Measurements from ENCODE around the gene CD82.
"Not testable (repeated sequence)": the region's sequence is repeated elsewhere in the genome, so short reads cannot be mapped to it uniquely, and the experiment has no call there.

The CD82 gene

DNA sequence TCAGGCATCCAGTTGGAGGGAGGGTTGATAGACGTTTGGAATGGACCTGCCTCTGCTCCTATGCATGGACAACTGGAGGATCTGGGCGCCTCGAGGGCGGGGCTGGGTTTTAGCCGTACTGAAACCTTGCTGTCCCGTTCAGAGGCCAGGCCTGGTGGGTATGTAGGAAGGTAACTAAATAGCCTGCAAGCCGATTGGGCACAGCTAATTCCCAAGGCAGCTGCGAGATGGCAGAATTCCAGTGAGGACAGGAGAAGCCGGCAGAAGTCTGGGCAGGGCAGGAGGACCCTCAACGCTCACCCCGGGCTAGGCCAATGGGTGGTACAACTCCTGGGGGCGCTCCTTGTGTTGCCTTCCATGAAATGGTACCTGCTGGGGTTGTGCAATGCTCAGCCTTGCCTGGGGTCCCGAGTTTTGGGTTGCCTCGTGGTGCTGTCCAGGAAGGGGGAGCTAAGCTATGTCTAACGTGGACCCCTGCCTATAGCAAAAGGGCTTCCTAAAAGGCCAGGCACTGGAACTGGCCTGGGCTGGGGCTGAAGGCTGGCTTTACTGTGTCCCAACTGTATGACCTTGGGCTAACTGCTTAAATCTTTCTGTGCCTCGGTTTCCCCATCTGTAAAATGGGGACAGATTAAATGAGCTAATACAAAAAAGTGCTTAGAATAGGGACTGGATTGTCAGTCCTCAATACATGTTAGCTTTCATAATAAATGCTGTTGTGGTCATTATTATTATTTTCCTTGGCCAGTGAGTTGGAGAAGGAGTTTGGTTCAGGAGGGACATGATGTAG lies 30.1 kb upstream of the CD82 start:
- DNase-seq, result no peak

DNA sequence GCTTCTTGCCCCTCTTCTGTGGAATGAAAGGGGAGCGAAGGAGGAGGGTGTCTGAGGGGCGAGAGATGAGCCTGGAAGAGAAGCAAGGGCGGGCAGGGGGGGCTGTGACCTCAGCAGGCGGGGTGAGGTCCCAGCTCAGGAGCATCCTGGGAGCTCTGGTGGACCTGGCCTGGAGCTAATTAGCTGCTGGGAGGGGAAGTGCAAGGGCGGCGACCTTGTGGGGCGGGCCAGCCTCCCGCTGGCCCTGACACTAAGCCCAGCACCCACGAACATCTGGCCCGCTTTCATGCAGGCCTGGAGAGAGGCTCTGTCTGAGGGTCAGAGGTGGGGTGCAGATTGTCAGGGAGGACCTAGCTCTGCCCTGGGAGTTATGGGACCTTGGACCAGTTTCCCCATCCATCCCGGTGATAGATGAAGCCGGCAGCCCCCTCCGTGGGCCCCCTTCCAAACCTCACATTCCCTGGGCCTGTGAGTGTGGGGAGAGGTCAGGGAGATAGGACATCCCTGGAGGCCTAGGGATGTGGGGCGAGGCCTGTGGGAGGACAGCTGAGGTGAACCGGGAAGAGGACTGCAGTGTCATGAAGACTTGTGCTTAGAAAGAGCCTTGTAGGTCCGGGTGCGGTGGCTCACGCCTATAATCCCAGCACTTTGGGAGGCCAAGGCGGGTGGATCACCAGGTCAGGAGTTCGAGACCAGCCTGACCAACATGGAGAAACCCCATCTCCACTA lies 28.5 kb upstream of the CD82 start:
- DNase-seq, result no peak

DNA sequence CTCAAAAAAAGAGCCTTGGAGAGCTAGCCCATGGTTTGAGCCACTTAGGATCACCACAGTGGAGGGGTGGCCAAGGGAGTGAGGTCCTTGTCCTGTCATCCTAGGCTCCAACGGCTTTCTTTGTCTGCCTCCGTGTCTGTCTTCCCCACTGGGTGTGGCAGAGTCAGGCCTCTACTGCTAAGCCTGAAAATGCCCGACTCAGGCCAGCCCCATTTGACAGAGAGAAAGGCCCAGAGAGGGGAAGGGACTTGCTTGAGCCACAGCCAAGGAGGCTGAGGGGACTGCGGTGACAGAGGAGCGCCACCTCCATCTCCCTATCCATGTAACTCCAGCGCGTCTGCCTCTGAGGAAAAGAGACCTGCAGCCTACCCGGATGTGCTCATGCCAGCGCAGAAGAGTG lies 27.8 kb upstream of the CD82 start:
- no peak for DNase-seq

DNA sequence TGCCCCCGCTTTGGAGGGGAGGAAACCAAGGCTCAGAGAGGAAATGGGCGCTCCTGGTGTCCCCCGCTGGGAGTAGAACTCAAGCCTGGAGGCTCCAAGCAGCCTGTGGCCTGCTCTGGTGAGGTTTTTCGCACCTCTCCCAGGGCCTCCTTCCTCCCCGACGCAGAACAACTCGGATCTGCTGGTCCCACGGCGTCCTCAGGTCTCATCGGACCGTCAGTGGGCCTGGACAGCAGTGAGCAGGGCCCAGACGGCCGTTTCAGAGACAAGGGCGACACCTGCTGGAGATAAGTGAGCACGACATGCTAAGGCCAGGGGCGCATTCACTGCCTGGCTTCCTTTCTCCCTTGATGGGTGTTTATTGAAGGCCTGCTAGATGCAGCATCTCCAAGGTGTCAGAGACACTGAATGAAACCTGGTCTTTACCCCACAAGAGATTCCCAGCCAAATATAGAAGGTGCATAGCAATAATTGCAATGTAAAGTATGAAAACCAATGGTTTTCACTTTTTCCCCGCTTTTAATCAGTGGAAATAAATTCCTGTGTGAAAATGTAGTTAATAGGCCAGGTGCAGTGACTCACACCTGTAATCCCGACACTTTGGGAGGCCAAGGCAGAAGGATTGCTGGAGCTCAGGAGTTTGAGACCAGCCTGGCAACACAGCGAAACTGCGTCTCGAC lies 26.9 kb upstream of the CD82 start:
- peak; percentile 76 for DNase-seq

DNA sequence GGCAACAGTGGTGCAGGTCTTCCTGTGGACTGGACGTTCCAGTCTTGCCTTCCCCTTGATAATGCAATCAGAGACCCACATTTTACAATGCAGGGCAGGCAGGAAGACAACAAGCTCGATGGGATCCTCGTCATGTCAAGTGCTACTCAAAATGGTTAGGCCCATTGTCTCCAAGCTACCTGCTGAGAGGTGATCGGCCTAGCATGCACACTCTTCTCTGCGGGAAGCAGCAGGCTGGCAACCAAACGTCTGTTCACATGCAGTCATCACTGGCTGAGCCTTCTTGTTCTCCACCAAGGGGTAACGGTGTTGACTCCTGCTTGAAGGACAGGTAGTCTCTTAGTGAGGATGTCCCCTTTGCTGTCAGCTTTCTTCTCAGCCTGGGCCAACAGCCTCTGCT lies 25.5 kb upstream of the CD82 start:
- no peak for DNase-seq

DNA sequence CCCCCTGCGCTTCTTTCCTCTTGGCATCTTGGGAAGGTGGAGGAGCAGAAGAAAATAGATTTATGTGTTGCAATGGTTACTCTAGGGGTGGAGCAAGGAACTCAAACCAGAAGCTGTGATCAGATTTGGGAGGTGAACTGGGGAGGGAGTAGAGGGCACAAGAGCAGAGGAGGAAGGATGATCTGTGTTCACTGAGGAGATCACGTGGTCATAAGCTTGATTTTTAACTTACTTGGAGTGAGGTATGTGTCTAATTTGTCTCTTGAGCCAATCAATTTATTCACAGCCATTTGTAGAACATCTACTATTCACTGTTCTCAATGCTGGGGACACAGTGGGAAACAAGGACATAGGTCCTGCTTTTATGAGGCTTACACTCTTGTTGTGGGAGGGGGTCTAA lies 24.8 kb upstream of the CD82 start:
- no peak for DNase-seq

DNA sequence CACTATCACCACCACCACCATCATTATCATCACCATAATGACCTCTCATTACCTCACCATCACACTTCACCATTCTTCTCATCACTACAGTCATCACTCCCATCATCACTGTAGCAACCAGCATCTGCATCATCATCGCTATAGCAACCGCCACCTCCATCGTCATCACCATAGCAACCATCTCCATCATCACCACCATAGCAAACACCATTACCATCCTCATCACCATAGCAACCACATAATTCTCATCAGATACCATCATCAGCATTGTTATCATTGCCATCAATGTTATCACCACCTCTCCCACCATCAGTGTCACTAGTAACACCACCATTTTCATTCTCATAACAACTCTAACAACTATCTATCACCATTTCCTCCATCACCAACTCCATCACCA lies 23.1 kb upstream of the CD82 start:
- DNase-seq, result no peak

DNA sequence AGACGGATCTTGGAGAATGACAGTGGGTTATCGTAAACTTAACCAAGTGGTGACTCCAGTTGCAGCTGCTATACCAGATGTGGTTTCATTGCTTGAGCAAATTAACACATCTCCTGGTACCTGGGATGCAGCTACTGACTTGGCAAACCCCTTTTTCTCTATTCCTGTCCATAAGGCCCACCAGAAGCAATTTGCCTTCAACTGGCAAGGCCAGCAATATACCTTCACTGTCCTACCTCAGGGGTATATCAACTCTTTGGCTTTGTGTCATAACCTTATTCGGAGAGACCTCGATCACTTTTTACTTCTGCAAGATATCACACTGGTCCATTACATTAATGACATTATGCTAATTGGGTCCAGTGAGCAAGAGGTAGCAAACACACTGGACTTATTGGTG lies 18.5 kb upstream of the CD82 start:
- not testable (repeated sequence) for DNase-seq

DNA sequence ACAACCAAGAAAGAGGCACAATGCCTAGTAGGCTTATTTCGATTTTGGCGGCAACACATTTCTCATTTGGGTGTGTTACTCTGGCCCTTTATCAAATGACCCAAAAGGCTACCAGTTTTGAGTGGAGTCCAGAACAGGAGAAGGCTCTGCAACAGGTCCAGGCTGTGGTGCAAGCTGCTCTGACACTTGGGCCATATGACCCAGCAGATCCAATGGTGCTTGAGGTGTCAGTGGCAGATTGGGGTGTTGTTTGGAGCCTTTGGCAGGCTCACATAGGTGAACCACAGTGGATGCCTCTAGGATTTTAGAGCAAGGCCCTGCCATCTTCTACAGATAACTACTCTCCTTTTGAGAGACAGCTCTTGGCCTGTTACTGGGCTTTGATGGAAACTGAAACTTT lies 17.9 kb upstream of the CD82 start:
- not testable (repeated sequence) for DNase-seq

DNA sequence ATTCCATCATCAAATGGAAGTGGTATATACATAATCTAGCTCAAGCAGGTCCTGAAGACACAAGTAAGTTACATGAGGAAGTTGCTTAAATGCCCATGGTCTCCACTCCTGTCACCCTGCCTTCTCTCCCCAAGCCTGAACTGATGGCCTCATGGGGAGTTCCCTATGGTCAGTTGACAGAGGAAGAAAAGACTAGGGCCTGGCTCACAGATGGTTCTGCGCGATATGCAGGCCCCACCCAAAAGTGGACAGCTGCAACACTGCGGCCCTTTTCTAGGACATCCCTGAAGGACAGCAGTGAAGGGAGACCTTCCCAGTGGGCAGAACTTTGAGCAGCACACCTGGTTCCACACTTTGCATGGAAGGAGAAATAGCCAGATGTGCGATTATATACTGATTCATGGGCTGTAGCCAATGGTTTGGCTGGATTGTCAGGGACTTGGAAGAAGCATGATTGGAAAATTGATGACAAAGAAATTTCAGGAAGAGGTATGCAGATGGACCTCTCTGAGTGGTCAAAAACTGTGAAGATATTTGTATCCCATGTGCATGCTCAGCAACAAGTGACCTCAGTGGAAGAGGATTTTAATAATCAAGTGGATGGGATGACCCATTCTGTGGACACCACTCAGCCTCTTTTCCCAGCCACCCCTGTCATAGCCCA lies 17.3 kb upstream of the CD82 start:
- DNase-seq, result no peak

DNA sequence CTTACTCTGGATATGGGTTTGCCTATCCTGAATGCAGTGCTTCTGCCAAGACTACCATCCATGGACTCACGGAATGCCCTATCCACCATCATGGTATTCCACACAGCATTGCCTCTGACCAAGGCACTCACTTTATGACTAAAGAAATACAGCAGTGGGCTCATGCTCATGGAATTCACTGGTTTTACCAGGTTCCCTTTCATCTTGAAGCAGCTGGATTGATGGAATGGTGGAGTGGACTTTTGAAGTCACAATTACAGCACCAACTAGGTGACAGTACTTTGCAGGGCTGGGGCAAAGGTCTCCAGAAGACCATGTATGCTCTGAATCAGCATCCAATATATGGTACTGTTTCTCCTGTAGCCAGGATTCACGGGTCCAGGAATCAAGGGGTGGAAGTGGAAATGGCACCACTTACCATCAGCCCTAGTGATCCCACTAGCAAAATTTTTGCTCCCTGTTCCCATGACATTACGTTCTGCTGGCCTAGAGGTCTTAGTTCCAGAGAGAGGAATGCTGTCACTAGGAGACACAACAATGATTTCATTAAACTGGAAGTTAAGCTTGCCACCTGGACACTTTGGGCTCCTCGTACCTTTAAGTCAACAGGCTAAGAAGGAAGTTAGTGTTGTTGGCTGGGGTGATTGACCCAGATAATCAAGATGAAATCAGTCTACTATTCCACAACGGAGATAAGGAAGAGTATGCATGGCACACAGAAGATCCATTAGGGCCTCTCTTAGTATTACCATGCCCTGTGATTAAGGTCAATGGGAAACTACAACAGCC lies 16.3 kb upstream of the CD82 start:
- DNase-seq, result not testable (repeated sequence)

DNA sequence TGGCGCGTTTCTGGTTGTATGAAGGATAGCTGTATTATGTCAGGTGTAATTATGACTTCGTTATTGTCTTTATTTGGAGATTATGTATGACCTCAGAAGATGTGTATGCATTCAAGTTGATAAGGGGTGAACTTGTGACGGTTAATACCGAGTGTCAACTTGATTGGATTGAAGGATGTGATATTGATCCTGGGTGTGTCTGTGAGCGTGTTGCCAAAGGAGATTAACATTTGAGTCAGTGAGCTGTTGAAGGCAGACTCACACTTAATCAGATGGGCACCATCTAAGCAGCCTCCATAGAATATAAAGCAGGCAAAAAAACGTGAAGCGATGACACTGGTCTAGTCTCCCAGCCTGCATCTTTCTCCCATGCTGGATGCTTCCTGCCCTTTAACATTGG lies 15.3 kb upstream of the CD82 start:
- no peak for DNase-seq

DNA sequence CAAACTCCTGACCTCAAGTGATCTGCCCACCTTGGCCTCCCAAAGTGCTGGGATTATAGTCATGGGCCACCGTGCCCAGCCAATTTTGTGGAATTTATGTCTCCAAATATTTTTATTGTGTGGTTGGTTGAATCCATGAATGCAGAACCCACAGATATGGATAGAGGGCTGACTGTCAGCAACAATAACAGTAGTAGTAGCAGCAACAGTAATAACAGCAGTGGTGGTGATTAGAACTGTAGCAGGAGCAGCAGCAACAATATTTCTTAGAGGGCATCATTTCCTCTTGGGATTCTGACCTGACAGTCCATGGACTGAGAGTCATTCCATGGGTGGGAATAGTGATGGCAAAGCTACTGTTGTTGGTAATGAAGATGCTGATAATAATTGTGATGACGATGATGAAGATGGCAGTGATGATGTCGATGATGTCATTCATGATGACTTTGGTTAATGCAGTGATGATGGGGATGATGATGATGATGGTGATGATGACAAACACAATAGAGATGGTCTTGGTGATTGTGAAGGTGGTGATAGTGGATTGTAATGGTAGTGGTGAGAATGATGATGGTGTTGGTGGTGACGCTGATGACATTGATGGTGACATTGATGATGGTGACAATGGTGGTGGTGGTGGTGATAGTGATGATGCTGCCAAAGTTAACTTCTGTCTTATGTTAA lies 13.9 kb upstream of the CD82 start:
- no peak for DNase-seq

DNA sequence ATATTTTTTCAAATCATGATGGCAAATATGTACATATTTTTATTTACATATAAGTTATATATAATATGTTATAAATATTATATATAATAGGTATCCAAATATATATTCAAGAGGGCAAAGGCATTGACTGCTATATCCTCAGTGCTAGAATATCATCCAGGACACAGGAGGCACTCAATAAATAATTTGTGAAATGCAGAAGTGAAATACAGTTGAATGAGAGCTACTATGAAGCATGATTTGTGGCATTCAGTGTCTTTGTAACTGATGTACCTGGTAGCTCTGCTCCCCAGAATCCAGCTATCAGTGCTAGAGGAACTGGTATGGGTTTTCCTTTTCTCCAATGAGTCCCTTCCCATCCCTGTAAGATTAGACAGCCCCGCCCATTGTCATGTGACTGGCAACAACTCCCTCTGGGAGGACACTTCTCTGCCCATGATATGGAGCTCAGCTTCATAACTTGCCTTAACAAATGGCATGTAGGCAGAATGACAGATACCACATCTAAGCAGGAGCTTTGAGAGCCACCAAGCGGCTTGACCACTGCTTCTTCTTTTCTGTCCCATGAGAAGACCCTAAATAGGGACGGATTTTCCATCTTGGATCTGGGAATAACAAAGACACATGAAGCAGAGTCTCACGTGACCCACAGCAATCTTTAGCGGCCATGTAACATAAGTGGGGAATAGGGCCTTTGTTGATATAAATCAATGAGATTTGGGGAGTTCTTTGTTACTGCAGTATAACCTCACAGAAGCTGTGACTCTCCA lies 10.2 kb upstream of the CD82 start:
- no peak for DNase-seq

DNA sequence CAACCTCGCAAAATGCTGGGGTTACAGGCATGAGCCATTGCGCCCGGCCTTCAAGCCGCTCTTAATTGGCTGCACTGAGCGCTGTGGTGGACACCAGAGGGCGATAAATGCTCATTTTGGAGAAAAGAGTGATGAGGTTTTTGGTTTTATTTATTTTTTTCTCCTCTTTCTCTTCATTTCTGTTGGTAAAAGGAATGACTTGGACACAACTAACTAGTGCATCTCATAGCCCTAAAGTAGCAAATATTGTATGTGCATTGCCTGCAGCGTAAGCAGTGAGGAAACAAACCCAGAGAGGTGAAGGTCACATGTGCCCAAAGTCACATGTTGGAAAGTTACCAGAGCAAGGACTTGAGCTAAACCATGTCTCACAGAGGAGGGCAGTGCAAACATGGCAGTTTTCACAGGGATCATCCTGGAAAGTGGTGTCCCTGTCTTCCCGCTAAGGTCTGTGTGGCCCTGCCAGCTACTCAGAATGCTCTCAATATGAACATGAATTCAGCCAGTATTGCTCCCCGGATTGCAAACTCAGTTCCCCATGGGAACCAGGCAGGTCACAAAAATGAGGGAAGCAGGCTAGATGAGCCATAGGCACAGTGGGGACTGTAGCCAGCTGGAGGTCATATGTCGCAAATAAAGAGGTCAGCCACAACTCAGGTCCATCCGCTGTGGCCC lies 8.6 kb upstream of the CD82 start:
- peak; percentile 77 for DNase-seq

DNA sequence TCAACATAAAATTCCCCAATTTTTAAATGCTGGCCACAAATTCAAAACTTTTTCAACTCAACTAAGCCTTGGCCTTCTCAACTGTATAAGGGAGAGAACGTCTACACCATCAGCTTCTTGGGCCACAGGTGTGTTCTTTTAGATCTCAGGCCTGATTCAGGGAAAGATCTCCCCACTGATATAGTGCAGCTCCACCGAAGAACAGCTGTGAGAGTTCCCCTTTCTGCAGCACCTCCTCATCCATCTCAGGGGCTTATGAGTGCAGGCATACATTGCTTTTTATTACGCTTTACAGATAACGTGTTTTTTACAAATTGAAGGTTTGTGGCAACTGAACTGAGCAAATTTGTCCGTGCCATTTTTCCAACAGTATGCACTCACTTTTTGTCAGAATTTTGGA lies 8.0 kb upstream of the CD82 start:
- no peak for DNase-seq

DNA sequence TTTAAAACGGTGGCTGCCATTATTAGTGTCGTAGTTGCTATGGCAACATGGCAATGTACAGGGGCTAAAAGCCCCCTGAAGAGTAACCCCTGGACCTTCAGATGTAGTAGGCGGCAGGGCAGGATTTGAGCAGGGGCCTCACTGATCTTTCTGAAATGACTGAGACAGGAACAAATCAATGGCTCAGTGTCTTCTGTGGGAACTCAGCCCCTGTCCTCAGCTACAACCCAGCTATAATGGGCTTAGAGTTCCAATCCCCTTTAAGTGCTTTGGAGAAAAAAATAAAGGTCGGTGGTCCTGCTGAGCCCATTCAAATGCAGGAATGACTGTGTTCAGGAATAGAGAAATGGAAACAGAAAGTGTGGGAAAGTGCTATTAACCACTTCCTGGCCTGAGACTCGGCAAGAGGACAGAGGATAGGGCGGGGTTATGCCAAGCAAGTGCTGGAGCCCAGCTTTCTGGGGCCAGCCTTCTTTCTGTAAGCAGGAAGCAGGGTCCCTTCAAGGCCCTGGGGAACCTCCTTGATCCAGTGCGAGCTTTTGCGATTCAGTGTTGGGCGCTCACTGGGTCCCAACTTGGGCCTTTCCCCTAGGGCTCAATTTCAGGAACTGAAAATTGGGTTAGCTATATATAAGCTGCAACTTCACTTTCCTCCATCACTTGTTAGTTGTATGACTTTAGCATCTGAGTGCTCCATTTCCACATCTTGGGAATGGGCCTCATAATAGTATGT lies 6.1 kb upstream of the CD82 start:
- peak; percentile 33 for DNase-seq

DNA sequence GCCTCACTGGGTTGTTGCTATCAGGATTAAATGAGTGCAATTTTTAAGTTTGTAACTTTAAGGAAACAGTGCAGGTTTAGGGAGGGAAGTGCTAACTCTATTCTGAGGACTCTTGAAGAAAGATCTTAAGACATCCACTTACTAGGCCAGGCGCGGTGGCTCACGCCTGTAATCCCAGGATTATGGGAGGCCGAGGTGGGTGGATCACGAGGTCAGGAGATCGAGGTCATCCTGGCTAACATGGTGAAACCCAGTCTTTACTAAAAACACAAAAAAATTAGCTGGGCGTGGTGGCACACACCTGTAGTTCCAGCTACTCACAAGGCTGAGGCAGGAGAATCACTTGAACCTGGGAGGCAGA lies 5.5 kb upstream of the CD82 start:
- not testable (repeated sequence) for DNase-seq

DNA sequence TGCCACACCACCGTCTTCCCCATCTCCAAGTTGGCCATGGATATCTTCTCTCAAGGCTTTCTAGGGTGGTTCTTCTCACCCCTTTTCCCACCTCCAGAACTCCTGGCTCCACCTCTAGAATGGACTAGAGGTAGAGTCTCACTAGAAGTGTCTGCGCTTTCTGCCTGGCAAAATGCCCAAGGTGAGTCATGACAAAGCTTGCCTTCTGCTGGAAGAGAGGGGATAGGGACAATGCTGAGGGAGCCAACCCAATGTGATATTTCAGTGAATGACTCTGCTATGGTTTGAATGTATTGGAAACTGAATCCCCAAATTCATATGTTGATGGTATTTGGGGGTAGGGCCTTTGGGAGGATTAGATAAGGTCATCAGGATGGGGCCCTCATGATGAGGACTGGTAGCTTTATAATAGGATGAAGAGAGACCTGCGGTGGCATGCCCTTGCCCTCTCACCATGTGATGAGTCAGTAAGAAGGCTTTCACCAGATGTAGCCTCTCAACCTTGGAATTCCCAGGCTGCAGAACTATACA lies 4.1 kb upstream of the CD82 start:
- no peak for DNase-seq
